SK-N-SH treated with all-trans-retinoic acid at 6 μM for 48 hours (cell line): Measurements from ENCODE around the gene IGFBP4.

ENCODE experiments used
- ATAC-seq: fragments of 200-7000 bp; cut with Tn5 transposase; 3 replicates; pipeline ENCODE4 v1.9.1; 2020; ENCODE audit warnings: mild to moderate bottlenecking, moderate library complexity
- ARNTL ChIP-seq: fragments of 450-650 bp; formaldehyde crosslinking; IDR thresholded peaks from 2 replicates; pipeline ENCODE4 v1.5.0; 2020; ENCODE audit warnings: low read depth, mild to moderate bottlenecking, moderate library complexity, borderline replicate concordance
- BACH2 ChIP-seq: fragments of 250-450 bp; sonication (Bioruptor Pico); IDR thresholded peaks from 2 replicates; pipeline ENCODE4 v1.9.0; 2021; ENCODE audit warnings: mild to moderate bottlenecking, borderline replicate concordance
- CSDC2 ChIP-seq: fragments of 250-450 bp; sonication (Bioruptor Pico); IDR thresholded peaks from 2 replicates; pipeline ENCODE4 v1.5.0; 2020; ENCODE audit warnings: mild to moderate bottlenecking, moderate library complexity
- ESRRG ChIP-seq: fragments of 250-450 bp; sonication (Bioruptor Pico); IDR thresholded peaks from 2 replicates; pipeline ENCODE4 v1.6.1; 2021; ENCODE audit warnings: mild to moderate bottlenecking
- GLIS3 ChIP-seq: fragments of 250-450 bp; sonication (Bioruptor Pico); IDR thresholded peaks from 2 replicates; pipeline ENCODE4 v1.5.0; 2020; ENCODE audit warnings: mild to moderate bottlenecking, moderate library complexity
- ISL1 ChIP-seq: fragments of 250-450 bp; sonication (Bioruptor Pico); IDR thresholded peaks from 2 replicates; pipeline ENCODE4 v2.1.2; 2022; ENCODE audit warnings: mild to moderate bottlenecking, moderate library complexity
- OSR1 ChIP-seq: fragments of 250-450 bp; sonication (Bioruptor Pico); IDR thresholded peaks from 2 replicates; pipeline ENCODE4 v1.8.0; 2022; ENCODE audit warnings: moderate library complexity, mild to moderate bottlenecking, inconsistent platforms
- PATZ1 ChIP-seq: fragments of 250-450 bp; sonication (Bioruptor Pico); IDR thresholded peaks from 2 replicates; pipeline ENCODE4 v1.8.0; 2020; ENCODE audit warnings: mild to moderate bottlenecking, moderate library complexity, borderline replicate concordance
- PPARA ChIP-seq: fragments of 250-450 bp; sonication (Bioruptor Pico); IDR thresholded peaks from 2 replicates; pipeline ENCODE4 v1.5.0; 2020; ENCODE audit warnings: mild to moderate bottlenecking, borderline replicate concordance
- RARB ChIP-seq: fragments of 250-450 bp; sonication (Bioruptor Pico); IDR thresholded peaks from 2 replicates; pipeline ENCODE4 v1.8.0; 2021; ENCODE audit warnings: mild to moderate bottlenecking, moderate library complexity
- SNAI2 ChIP-seq: fragments of 250-450 bp; sonication (Bioruptor Pico); IDR thresholded peaks from 2 replicates; pipeline ENCODE4 v1.5.0; 2020; ENCODE audit warnings: mild to moderate bottlenecking, moderate library complexity
- TCF4 ChIP-seq: fragments of 250-450 bp; sonication (Bioruptor Pico); IDR thresholded peaks from 2 replicates; pipeline ENCODE4 v1.8.0; 2021; ENCODE audit warnings: mild to moderate bottlenecking, moderate library complexity, borderline replicate concordance
- TOX ChIP-seq: fragments of 250-450 bp; sonication (Bioruptor Pico); IDR thresholded peaks from 2 replicates; pipeline ENCODE4 v1.8.0; 2021; ENCODE audit warnings: mild to moderate bottlenecking, moderate library complexity, borderline replicate concordance
- TSHZ2 ChIP-seq: fragments of 250-450 bp; sonication (Bioruptor Pico); IDR thresholded peaks from 2 replicates; pipeline ENCODE4 v1.5.0; 2020; ENCODE audit warnings: mild to moderate bottlenecking, moderate library complexity
- ZC3H10 ChIP-seq: fragments of 250-450 bp; sonication (Bioruptor Pico); IDR thresholded peaks from 2 replicates; pipeline ENCODE4 v1.5.1; 2021; ENCODE audit warnings: mild to moderate bottlenecking, moderate library complexity
- ZFP3 ChIP-seq: fragments of 250-450 bp; sonication (Bioruptor Pico); IDR thresholded peaks from 2 replicates; pipeline ENCODE4 v1.5.0; 2020; ENCODE audit warnings: mild to moderate bottlenecking, moderate library complexity
- ZFP30 ChIP-seq: fragments of 450-650 bp; formaldehyde crosslinking; IDR thresholded peaks from 2 replicates; pipeline ENCODE4 v1.5.0; 2022; ENCODE audit warnings: mild to moderate bottlenecking, moderate library complexity
- ZNF565 ChIP-seq: fragments of 450-650 bp; formaldehyde crosslinking; conservative IDR thresholded peaks from 2 replicates; pipeline ENCODE4 v1.5.0; 2020; ENCODE audit warnings: low read depth, mild to moderate bottlenecking, moderate library complexity
- ZNF70 ChIP-seq: fragments of 450-650 bp; formaldehyde crosslinking; IDR thresholded peaks from 2 replicates; pipeline ENCODE4 v1.5.0; 2020; ENCODE audit warnings: mild to moderate bottlenecking, moderate library complexity
- ZNF8 ChIP-seq: fragments of 450-650 bp; formaldehyde crosslinking; IDR thresholded peaks from 2 replicates; pipeline ENCODE4 v1.5.0; 2020; ENCODE audit warnings: mild to moderate bottlenecking, moderate library complexity
- TF ChIP-seq, protein P1 (sequence below): fragments of 250-450 bp; sonication (Bioruptor Pico); IDR thresholded peaks from 2 replicates; pipeline ENCODE4 v1.8.0; 2021; ENCODE audit warnings: low read depth, mild to moderate bottlenecking, moderate library complexity, borderline replicate concordance

The IGFBP4 gene

GRCh38 chr17:40480501-40481003 lies 37.3 kb downstream of the IGFBP4 start:
- TF ChIP-seq TOX (CRISPR knock-in tag), result no peak
- TF ChIP-seq ZNF8 (CRISPR knock-in tag), result no peak
- no peak for TF ChIP-seq CSDC2
- TF ChIP-seq, protein P1, sequence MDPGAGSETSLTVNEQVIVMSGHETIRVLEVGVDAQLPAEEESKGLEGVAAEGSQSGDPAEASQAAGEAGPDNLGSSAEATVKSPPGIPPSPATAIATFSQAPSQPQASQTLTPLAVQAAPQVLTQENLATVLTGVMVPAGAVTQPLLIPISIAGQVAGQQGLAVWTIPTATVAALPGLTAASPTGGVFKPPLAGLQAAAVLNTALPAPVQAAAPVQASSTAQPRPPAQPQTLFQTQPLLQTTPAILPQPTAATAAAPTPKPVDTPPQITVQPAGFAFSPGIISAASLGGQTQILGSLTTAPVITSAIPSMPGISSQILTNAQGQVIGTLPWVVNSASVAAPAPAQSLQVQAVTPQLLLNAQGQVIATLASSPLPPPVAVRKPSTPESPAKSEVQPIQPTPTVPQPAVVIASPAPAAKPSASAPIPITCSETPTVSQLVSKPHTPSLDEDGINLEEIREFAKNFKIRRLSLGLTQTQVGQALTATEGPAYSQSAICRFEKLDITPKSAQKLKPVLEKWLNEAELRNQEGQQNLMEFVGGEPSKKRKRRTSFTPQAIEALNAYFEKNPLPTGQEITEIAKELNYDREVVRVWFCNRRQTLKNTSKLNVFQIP (CRISPR knock-in tag), result no peak
- no peak for TF ChIP-seq PATZ1 (CRISPR knock-in tag)
- no peak for TF ChIP-seq RARB (CRISPR knock-in tag)
- no peak for TF ChIP-seq TSHZ2 (CRISPR knock-in tag)
- TF ChIP-seq OSR1 (CRISPR knock-in tag), result no peak
- TF ChIP-seq ZNF565 (CRISPR knock-in tag), result no peak
- no peak for TF ChIP-seq ARNTL (CRISPR knock-in tag)
- no peak for TF ChIP-seq ZC3H10 (CRISPR knock-in tag)
- no peak for TF ChIP-seq PPARA (CRISPR knock-in tag)
- TF ChIP-seq GLIS3 (CRISPR knock-in tag), result no peak
- TF ChIP-seq TCF4 (CRISPR knock-in tag), result no peak
- no peak for TF ChIP-seq ZFP3 (CRISPR knock-in tag)
- no peak for TF ChIP-seq ZFP30
- TF ChIP-seq BACH2 (CRISPR knock-in tag), result no peak
- TF ChIP-seq SNAI2, result no peak
- no peak for TF ChIP-seq ESRRG
- TF ChIP-seq ZNF70 (CRISPR knock-in tag), result no peak
- no peak for ATAC-seq

- ATAC-seq, result no peak
- TF ChIP-seq ZNF565 (CRISPR knock-in tag) (no peak), ARNTL (CRISPR knock-in tag) (no peak), ZNF70 (CRISPR knock-in tag) (no peak), TOX (CRISPR knock-in tag) (no peak), TSHZ2 (CRISPR knock-in tag) (no peak)
These were observed 37.9 kb downstream of the IGFBP4 start for GRCh38 chr17:40481106-40481505.

DNA sequence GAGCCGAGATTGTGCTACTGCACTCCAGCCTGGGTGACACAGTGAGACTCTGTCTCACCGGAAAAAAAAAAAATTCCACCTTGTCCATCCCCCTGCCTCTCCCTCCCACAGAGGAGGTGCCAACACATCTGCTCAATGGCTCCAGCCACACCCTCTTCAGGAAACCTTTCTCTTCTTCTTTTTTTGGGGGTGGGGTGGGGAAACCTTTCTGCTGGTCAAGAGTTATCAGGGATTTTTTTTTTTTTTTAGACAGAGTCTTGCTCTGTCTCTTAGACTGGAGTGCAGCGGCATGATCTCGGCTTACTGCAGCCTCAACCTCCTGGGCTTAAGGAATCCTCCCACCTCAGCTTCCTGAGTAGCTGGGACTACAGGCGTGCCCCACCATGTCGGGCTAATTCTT lies 39.5 kb downstream of the IGFBP4 start:
- TF ChIP-seq ZFP3 (CRISPR knock-in tag), result no peak
- TF ChIP-seq ISL1 (CRISPR knock-in tag), result no peak
- ATAC-seq, result no peak
